Limb (tissue), 2 donors: Measurements from ENCODE around the gene EMX2.
"Not testable (repeated sequence)": the region's sequence is repeated elsewhere in the genome, so short reads cannot be mapped to it uniquely, and the experiment has no call there.

Source experiments
- DNase-seq, 2 donors: peaks; one replicate each; pipeline ENCODE4 v3.0.0-alpha.2; 2016; ENCODE audit errors: extremely low spot score in 2 of 2

EMX2 gene

GRCh38 chr10:117542706-117543224 lies at the start of gene EMX2:
EMX2 (plus strand) TSS chr10:117542746; CDS start chr10:117543268, 522 bp downstream.
- DNase-seq, result no peak

GRCh38 chr10:117496031-117496430 lies 46.5 kb upstream of the EMX2 start:
- no peak for DNase-seq

- DNase-seq, result peak; percentile 84 to 91
These were observed 45.9 kb upstream of the EMX2 start for GRCh38 chr10:117496616-117497028.

GRCh38 chr10:117497736-117498135 lies 44.8 kb upstream of the EMX2 start:
- DNase-seq, result no peak

GRCh38 chr10:117499248-117500105 lies 43.1 kb upstream of the EMX2 start:
- no peak for DNase-seq

- DNase-seq, result no peak
These were observed 42.1 kb upstream of the EMX2 start for GRCh38 chr10:117500456-117500855.

GRCh38 chr10:117501460-117502035 lies 41.0 kb upstream of the EMX2 start:
- DNase-seq, result no peak

GRCh38 chr10:117502421-117503243 lies 39.9 kb upstream of the EMX2 start:
- peak in 1 of 2 donors; percentile 38 for DNase-seq

- DNase-seq, result peak; percentile 54 to 76
These were observed 39.0 kb upstream of the EMX2 start for GRCh38 chr10:117503244-117504205.

- DNase-seq, result peak in 1 of 2 donors; percentile 28
These were observed 38.0 kb upstream of the EMX2 start for GRCh38 chr10:117504562-117504961.

GRCh38 chr10:117507081-117507480 lies 35.5 kb upstream of the EMX2 start:
- not testable (repeated sequence) for DNase-seq

- no peak for DNase-seq
These were observed 33.0 kb upstream of the EMX2 start for GRCh38 chr10:117509573-117509972.

GRCh38 chr10:117511601-117512390 lies 30.8 kb upstream of the EMX2 start:
- no peak for DNase-seq

GRCh38 chr10:117514971-117515370 lies 27.6 kb upstream of the EMX2 start:
- no peak for DNase-seq

GRCh38 chr10:117516681-117517080 lies 25.9 kb upstream of the EMX2 start:
- DNase-seq, result no peak

GRCh38 chr10:117518246-117518645 lies 24.3 kb upstream of the EMX2 start:
- DNase-seq, result no peak

- DNase-seq, result no peak
These were observed 23.3 kb upstream of the EMX2 start for GRCh38 chr10:117519286-117519685.

- DNase-seq, result no peak
These were observed 22.7 kb upstream of the EMX2 start for GRCh38 chr10:117519879-117520278.

GRCh38 chr10:117530791-117531190 lies 11.8 kb upstream of the EMX2 start:
- no peak for DNase-seq
